SK-N-DZ (cell line): ENCODE data around the gene DERL3.

Source experiments
- DNase-seq: peaks from one replicate; pipeline ENCODE4 v3.0.0-alpha.2; 2015; ENCODE audit warnings: low spot score

The DERL3 gene

DNA sequence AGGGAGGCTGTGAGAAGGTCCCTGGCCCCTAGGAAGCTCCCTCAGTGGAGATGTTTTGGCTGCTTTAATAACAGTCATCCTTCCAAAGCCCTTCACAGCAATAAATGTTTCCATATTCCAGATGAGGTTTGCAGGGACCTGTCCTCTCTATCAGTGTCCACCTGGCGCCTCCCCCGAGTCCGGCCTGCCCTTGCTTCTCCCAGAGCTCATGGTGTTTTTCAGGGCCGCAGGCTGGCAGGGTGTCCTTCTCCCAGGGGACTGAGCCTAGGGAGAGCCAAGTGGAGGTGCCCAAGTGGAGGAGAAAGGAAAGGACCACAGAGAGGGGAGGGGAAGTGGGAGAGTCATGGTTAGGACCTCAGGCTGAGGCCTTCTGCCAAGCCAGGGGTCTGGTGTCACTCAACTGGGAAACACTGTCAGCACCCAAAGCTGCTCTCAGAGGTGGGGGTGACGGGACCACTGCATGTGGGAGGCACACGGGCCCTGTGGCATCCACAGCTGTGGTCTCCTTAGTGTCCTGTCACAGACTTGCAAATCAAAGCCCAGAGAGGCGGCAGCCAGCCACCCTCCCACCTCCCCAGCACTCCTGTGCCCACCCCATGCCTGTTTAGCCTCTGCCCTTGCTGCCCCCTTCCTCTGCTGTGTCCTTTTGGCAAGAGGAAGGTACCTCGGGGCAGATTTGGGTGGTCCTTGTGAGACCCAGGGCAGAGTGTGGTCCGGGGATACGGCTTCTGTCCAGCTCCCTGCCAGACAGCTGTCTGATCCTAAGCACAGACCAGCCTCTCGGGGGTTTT, 6.4 kb downstream of the DERL3 start:
- DNase-seq = no peak

GRCh38 chr22:23831781-23832180, 7.0 kb downstream of the DERL3 start:
- DNase-seq = no peak

GRCh38 chr22:23831261-23831660, 7.5 kb downstream of the DERL3 start:
- no peak for DNase-seq

DNA sequence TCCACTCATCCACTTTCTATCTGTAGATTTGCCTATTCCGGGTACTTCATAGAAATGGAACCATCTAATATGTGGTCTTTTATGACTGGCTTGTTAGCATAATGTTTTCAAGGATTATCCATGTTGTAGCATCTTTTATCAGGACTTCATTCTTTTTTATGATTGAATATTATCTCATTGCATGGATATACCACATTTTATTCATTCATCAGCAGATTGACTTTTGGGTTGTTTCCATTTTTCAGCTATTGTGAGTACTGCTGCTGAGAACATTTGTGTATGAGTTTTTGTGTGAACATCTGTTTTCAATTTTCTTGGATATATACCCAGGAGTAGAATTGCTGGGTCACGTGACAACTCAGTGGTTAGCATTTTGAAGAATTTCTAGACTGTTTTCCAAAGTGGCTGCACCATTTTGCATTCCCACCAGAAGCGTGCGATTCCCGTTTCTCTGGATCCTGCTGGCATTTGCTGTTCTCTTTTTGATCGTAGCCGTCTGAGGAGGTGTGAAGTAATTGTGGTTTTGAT, 8.9 kb downstream of the DERL3 start:
- no peak for DNase-seq

GRCh38 chr22:23828800-23829680, 9.8 kb downstream of the DERL3 start:
- no peak for DNase-seq

- DNase-seq = no peak
These were observed 11.3 kb downstream of the DERL3 start for GRCh38 chr22:23827351-23827995.

- peak; percentile 75 for DNase-seq
These were observed 12.1 kb downstream of the DERL3 start for GRCh38 chr22:23826510-23827350.

- no peak for DNase-seq
These were observed 13.4 kb downstream of the DERL3 start for GRCh38 chr22:23825246-23825905.

- no peak for DNase-seq
These were observed 14.1 kb downstream of the DERL3 start for GRCh38 chr22:23824476-23825245.

GRCh38 chr22:23823331-23823791, 15.4 kb downstream of the DERL3 start:
- DNase-seq = no peak

DNA sequence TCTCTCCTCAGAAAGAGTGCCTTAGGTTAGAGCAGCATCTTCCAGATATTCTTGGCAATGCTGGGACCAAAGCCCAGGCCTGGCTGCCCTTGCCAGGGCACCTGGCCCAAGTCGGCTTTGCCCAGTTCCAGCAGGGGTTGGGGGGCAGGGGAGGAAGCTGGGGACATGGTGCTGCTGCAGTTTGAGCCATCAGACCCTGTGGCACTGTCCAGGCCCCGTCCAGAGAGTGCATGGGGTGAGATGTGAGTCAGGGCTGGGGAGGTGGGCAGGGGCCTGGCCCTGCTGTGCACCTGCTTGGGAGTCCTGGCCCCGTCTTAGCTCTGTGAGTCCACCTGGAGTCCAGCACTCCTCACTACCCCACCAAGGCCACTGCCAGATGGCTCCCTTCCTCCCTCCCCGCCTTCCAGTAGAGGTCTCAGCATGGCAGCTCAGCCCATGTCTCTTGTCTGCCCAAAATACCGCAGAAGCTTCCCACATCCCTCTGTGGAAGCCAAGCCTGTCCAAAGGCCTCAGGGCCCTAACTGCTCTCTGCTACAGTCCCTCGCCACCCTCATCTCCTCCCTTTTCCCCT, 16.6 kb downstream of the DERL3 start:
- DNase-seq = no peak

DNA sequence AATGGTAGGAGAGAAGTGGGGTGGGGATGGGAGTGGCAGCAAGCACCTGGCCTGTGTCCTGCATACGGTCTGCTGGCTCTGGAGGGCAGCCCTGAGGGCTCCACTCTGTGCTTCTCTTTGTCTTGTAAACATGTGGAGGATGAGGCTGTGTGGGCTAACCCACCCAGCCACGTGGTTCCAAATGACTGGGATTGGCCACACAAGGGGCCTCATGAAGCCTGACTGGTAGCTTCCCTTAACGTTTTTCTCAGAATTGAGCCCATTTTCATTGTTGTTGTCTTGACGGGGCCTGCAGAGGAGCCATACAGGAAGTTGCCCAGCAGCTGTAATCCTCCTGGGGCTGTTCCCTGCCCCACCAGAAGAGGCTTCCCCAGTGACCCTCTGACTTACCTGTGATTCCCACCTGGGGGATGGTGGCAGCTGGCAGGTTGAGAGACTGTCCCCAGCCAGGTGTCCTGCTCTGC, 18.0 kb downstream of the DERL3 start:
- DNase-seq = no peak

- no peak for DNase-seq
These were observed 20.3 kb downstream of the DERL3 start for GRCh38 chr22:23818541-23818940.

GRCh38 chr22:23817146-23817545, 21.7 kb downstream of the DERL3 start:
- DNase-seq = no peak

DNA sequence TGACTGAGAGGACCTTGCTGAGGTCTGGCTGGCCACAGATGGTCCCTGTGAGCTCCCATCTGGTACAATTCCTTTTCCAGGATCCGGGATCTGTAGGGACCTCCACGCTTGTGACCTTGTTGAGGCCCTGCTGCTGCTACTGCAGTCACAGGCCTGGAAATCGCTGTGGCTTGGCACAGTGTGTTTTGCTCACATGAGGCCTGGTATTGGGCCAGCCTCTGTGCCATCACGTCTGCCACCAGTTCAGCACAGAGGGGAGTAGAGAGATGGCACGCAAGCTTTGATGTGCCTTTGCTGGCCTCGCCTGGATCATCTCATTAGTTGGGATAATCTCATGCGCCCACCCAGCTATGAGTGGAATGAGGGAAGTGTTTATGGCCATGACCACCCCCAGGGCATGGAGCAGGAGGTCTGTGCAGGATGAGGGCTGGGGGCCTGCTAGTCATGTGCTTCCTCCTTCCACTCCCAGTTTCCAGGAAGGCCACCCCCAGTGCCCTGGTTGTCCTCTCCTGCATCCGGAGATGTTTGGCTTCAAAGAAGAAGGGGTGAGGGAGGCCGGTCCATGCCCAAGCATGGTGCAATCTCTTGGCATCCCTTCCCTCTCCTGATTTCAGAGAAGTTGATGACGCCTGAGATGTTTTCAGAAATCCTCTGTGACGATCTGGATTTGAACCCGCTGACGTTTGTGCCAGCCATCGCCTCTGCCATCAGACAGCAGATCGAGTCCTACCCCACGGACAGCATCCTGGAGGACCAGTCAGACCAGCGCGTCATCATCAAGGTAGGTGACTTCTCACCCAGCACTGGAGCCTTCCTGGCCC, 22.4 kb downstream of the DERL3 start:
- DNase-seq = no peak

GRCh38 chr22:23815541-23816155, 23.2 kb downstream of the DERL3 start:
- DNase-seq = no peak

- DNase-seq = no peak
These were observed 26.4 kb downstream of the DERL3 start for GRCh38 chr22:23812378-23812777.

- DNase-seq = no peak
These were observed 32.0 kb downstream of the DERL3 start for GRCh38 chr22:23806837-23807236.
